ENCODE results near the gene EFTUD2. TPM values are rescaled to one million over a fixed set of nuclear protein-coding genes. Genes with fewer than 3 reads are reported as not detected.

EFTUD2 gene
- total RNA-seq, 1 experiment from 2014 or later: 150 TPM

GRCh38 chr17:44847586-44847985, 51.7 kb downstream of the EFTUD2 start, which contains the start of gene HIGD1B:
HIGD1B (plus strand) TSS chr17:44847883; CDS start chr17:44848153, 270 bp downstream.
- ATAC-seq (no peak), DNase-seq (ENCODE audit: low read depth, low spot score) (no peak)
- no peaks in the 10 kb centered on the region for H3K9me2 ChIP-seq (ENCODE audit: insufficient read depth)
- H3K36me3 ChIP-seq (ENCODE audit: control insufficient read depth in 1 of 2, insufficient read depth in 2 of 2, low read length in 2 of 2): peaks cover 10 to 12% of the 10 kb centered on the region in 2 experiments; a peak in 3 of 4 replicates
- TF ChIP-seq SP1 (IDR thresholded peaks at IDR 0.05; ENCODE audit: low read depth) (no peak), POLR2A (IDR thresholded peaks at IDR 0.05; ENCODE audit: borderline replicate concordance, extremely low read depth, insufficient read depth, insufficient read length) (no peak), ATF3 (IDR thresholded peaks at IDR 0.05) (no peak), SRF (IDR thresholded peaks at IDR 0.05; ENCODE audit: low read depth) (no peak), FOSL1 (IDR thresholded peaks at IDR 0.05; ENCODE audit: low read depth) (no peak), ZFX (IDR thresholded peaks at IDR 0.05) (no peak), RAD21 (IDR thresholded peaks at IDR 0.05; ENCODE audit: low read depth) (no peak), JUND (IDR thresholded peaks at IDR 0.05) (no peak), TCF7L2 (IDR thresholded peaks at IDR 0.05; ENCODE audit: borderline replicate concordance, extremely low read depth, insufficient read depth, insufficient read length) (no peak), CEBPB (IDR thresholded peaks at IDR 0.05; ENCODE audit: low read depth) (no peak), SIN3A (IDR thresholded peaks at IDR 0.05; ENCODE audit: low read depth) (no peak), EZH2phosphoT487 (IDR thresholded peaks at IDR 0.05; ENCODE audit: borderline replicate concordance) (no peak), YY1 (IDR thresholded peaks at IDR 0.05; ENCODE audit: extremely low read depth, insufficient replicate concordance, low read depth, low read length) (no peak), CBX3 (IDR thresholded peaks at IDR 0.05; ENCODE audit: low read depth) (no peak), POLR2AphosphoS5 (IDR thresholded peaks at IDR 0.05; ENCODE audit: low read depth, low read length) (no peak), EGR1 (IDR thresholded peaks at IDR 0.05; ENCODE audit: low read depth) (no peak)
- TF ChIP-seq, protein P1, sequence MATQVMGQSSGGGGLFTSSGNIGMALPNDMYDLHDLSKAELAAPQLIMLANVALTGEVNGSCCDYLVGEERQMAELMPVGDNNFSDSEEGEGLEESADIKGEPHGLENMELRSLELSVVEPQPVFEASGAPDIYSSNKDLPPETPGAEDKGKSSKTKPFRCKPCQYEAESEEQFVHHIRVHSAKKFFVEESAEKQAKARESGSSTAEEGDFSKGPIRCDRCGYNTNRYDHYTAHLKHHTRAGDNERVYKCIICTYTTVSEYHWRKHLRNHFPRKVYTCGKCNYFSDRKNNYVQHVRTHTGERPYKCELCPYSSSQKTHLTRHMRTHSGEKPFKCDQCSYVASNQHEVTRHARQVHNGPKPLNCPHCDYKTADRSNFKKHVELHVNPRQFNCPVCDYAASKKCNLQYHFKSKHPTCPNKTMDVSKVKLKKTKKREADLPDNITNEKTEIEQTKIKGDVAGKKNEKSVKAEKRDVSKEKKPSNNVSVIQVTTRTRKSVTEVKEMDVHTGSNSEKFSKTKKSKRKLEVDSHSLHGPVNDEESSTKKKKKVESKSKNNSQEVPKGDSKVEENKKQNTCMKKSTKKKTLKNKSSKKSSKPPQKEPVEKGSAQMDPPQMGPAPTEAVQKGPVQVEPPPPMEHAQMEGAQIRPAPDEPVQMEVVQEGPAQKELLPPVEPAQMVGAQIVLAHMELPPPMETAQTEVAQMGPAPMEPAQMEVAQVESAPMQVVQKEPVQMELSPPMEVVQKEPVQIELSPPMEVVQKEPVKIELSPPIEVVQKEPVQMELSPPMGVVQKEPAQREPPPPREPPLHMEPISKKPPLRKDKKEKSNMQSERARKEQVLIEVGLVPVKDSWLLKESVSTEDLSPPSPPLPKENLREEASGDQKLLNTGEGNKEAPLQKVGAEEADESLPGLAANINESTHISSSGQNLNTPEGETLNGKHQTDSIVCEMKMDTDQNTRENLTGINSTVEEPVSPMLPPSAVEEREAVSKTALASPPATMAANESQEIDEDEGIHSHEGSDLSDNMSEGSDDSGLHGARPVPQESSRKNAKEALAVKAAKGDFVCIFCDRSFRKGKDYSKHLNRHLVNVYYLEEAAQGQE (IDR thresholded peaks at IDR 0.05; ENCODE audit: low read depth): no peak
- TF ChIP-seq, protein P2, sequence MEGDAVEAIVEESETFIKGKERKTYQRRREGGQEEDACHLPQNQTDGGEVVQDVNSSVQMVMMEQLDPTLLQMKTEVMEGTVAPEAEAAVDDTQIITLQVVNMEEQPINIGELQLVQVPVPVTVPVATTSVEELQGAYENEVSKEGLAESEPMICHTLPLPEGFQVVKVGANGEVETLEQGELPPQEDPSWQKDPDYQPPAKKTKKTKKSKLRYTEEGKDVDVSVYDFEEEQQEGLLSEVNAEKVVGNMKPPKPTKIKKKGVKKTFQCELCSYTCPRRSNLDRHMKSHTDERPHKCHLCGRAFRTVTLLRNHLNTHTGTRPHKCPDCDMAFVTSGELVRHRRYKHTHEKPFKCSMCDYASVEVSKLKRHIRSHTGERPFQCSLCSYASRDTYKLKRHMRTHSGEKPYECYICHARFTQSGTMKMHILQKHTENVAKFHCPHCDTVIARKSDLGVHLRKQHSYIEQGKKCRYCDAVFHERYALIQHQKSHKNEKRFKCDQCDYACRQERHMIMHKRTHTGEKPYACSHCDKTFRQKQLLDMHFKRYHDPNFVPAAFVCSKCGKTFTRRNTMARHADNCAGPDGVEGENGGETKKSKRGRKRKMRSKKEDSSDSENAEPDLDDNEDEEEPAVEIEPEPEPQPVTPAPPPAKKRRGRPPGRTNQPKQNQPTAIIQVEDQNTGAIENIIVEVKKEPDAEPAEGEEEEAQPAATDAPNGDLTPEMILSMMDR (IDR thresholded peaks at IDR 0.05 in 2 of 3, conservative IDR thresholded peaks at IDR 0.05 in 1 of 3; ENCODE audit: borderline replicate concordance in 1 of 3, insufficient read depth in 1 of 3, low read depth in 2 of 3, low read length in 2 of 3): no peak
- peaks cover 5 to 6% of the 10 kb centered on the region in 2 experiments; a peak in 3 of 4 replicates for H3K4me1 ChIP-seq (ENCODE audit: control insufficient read depth in 1 of 2, insufficient read depth in 2 of 2, low read length in 2 of 2)
- H3K4me2 ChIP-seq (ENCODE audit: low read length): no peak within 1 kb of the TSS
- H4K20me1 ChIP-seq (ENCODE audit: insufficient read depth): no peaks in the 10 kb centered on the region
- H3K27me3 ChIP-seq (ENCODE audit: insufficient read depth, low read length): no peaks in the 10 kb centered on the region
- H2AFZ ChIP-seq (ENCODE audit: low read depth, low read length, poor library complexity, severe bottlenecking): no peak within 1 kb of the TSS
- no peaks in the 10 kb centered on the region for H3K79me2 ChIP-seq (ENCODE audit: insufficient read depth, low read length)
- RAD21 ChIA-PET (ENCODE audit: low non-redundant PET in 1 of 2, low total read pairs in 2 of 2, uncharacterized antibody in 2 of 2, unreplicated experiment in 2 of 2): no interaction called here
- BruUV-seq (replicated peaks): no TSS peak
- CTCF ChIA-PET: interaction anchor here (1.1 kb wide), 1 partner anchor 68 kb away, joined by 3 read pairs; no protein-coding TSS in a partner anchor
- H3K9me3 ChIP-seq (ENCODE audit: control insufficient read depth in 1 of 2, insufficient read depth in 1 of 2, low read depth in 1 of 2, low read length in 2 of 2): no peaks in the 10 kb centered on the region
- intact Hi-C loops (cut with micrococcal nuclease): no loop called here
- POLR2A ChIA-PET: no interaction called here
- H3K9ac ChIP-seq (ENCODE audit: low read length): no peak within 1 kb of the TSS
- H3K27ac ChIP-seq (ENCODE audit: low read depth, low read length): no peak within 1 kb of the TSS
- H3K4me3 ChIP-seq (replicated peaks in 1 of 2; ENCODE audit: low read depth in 1 of 2, low read length in 2 of 2): no peak within 1 kb of the TSS
